ENCODE data around the gene NEB. TPM values are rescaled to one million over a fixed set of nuclear protein-coding genes. Genes with fewer than 3 reads are reported as not detected.

Gene NEB
- total and polyA plus RNA-seq, 7 experiments from 2014 or later, result 0.14 to 1.9 (median 0.75) TPM

Other genes starting within 250 kb of the NEB start
- gene ARL5A, start 93.9 kb upstream of the NEB start, total RNA-seq, result 10 to 100 TPM; 25.8 to 43.3 (median 32.3) TPM
- 10 to 100 TPM; 52.4 to 68.3 TPM for gene ARL5A, start 93.9 kb upstream of the NEB start, polyA plus RNA-seq

All from naive thymus-derived CD4-positive, alpha-beta T cell (primary cell).